Ovary (tissue), 3 donors: ENCODE results near the gene RAP1GAP2.
"Not testable (repeated sequence)": the region's sequence is repeated elsewhere in the genome, so short reads cannot be mapped to it uniquely, and the experiment has no call there.

ENCODE experiments used
- CTCF ChIP-seq, 3 donors: fragments of 450-650 bp in 2 of 3; fragments of 200-600 bp in 1 of 3; IDR thresholded peaks; one replicate each; pipeline versions ENCODE4 v1.5.1 to v1.8.0; 2016 to 2022; ENCODE audit warnings: antibody characterized with exemption in 3 of 3, mild to moderate bottlenecking in 1 of 3
- POLR2A ChIP-seq: fragments of 450-650 bp; IDR thresholded peaks from one replicate; pipeline ENCODE4 v1.6.1; 2017; ENCODE audit warnings: antibody characterized with exemption, mild to moderate bottlenecking, moderate library complexity
- donor health status: DM: no; HTN: no; CAD: no.

- not testable (repeated sequence) for TF ChIP-seq POLR2A; CTCF (IDR thresholded peaks at IDR 0.05)
Measured at GRCh38 chr17:2998469-2998901, 202.2 kb downstream of the RAP1GAP2 start.
